ENCODE data around the gene CORO2A. TPM values are rescaled to one million over a fixed set of nuclear protein-coding genes. Genes with fewer than 3 reads are reported as not detected.

Gene CORO2A
- total and polyA plus RNA-seq, 7 donors: 0.09 to 0.30 (median 0.12) TPM

GRCh38 chr9:98152526-98152925 lies 39.9 kb downstream of the CORO2A start:
- Histone ChIP-seq H3K4me1 (no peaks in the 10 kb centered on the region), H3K36me3 (ENCODE audit: insufficient read depth in 1 of 2, low read depth in 1 of 2) (no peaks in the 10 kb centered on the region), H3K4me3 (no peak overlapping the region), H3K27ac (no peak overlapping the region), H3K9me3 (no peaks in the 10 kb centered on the region), H3K27me3 (ENCODE audit: insufficient read depth in 3 of 3, low read length in 2 of 3) (no peaks in the 10 kb centered on the region)
- no peak for TF ChIP-seq CTCF (IDR thresholded peaks at IDR 0.05)
- DNase-seq: no peak
- intact Hi-C loops (cut with DNase I): no loop called here
- ATAC-seq: no peak

DNA sequence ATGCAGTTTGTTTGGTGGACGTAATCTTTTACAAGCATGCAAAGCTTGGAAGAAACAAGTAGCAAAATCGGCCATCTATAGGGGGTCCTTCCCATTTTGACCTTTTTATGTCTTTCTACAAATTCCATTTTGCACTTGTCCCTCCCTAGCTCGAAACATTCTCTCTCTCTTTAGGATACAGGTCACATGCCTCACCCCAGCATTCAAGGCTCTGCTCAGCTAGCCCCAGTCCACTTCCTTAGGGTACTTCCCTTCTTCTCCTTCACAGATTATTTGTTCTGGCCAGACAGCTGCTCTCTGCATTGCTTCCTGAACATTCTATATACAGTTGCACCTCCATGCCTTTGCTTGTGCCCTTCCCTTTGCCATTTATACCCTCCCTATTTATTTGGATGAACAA lies 41.7 kb downstream of the CORO2A start:
- Histone ChIP-seq H3K9me3 (no peaks in the 10 kb centered on the region), H3K36me3 (ENCODE audit: insufficient read depth in 1 of 2, low read depth in 1 of 2) (no peaks in the 10 kb centered on the region), H3K27me3 (ENCODE audit: insufficient read depth in 3 of 3, low read length in 2 of 3) (no peaks in the 10 kb centered on the region), H3K4me1 (no peaks in the 10 kb centered on the region), H3K4me3 (no peak overlapping the region), H3K27ac (no peak overlapping the region)
- ATAC-seq: no peak
- no peak for TF ChIP-seq CTCF (IDR thresholded peaks at IDR 0.05)
- no peak for DNase-seq
- intact Hi-C loops (cut with DNase I): no loop called here
- 75 to 83% (median 81%) methylated on average over 3 of the region's 3 CpGs for WGBS, 3 donors

DNA sequence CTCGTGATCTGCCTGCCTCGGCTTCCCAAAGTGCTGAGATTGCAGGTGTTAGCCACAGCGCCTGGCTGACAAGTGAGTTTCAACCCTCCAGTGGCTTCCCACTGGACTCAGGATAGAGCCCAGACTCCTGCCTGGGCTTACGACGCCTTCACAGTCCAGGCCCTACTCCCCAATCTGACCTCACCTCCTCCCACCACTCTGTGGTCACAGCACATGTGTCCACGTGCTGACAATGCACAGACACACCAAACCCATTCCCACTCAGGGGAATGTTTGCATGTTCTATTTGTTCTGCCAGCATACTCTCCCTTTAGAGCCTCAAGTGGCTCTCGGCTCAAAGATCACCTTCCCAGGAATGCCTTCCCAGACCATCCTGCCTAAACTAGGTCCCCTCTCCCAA lies 42.3 kb downstream of the CORO2A start:
- H3K9me3 ChIP-seq: no peaks in the 10 kb centered on the region
- intact Hi-C loops (cut with DNase I): no loop called here
- no peaks in the 10 kb centered on the region for H3K36me3 ChIP-seq (ENCODE audit: insufficient read depth in 1 of 2, low read depth in 1 of 2)
- WGBS, 3 donors: 79 to 84% (median 82%) methylated on average over 7 of the region's 7 CpGs
- ATAC-seq: no peak
- no peak for TF ChIP-seq CTCF (IDR thresholded peaks at IDR 0.05)
- H3K27me3 ChIP-seq (ENCODE audit: insufficient read depth in 3 of 3, low read length in 2 of 3): no peaks in the 10 kb centered on the region
- no peak overlapping the region for H3K4me3 ChIP-seq
- no peak for DNase-seq
- H3K27ac ChIP-seq: no peak overlapping the region
- H3K4me1 ChIP-seq: no peaks in the 10 kb centered on the region

GRCh38 chr9:98149422-98149821 lies 43.0 kb downstream of the CORO2A start:
- DNase-seq (no peak), ATAC-seq (no peak)
- no peaks in the 10 kb centered on the region for H3K27me3 ChIP-seq (ENCODE audit: insufficient read depth in 3 of 3, low read length in 2 of 3)
- intact Hi-C loops (cut with DNase I): no loop called here
- TF ChIP-seq CTCF (IDR thresholded peaks at IDR 0.05): no peak
- no peak overlapping the region for H3K27ac ChIP-seq
- H3K4me3 ChIP-seq: no peak overlapping the region
- WGBS, 3 donors: 55 to 62% (median 56%) methylated on average over 3 of the region's 3 CpGs
- no peaks in the 10 kb centered on the region for H3K9me3 ChIP-seq
- no peaks in the 10 kb centered on the region for H3K36me3 ChIP-seq (ENCODE audit: insufficient read depth in 1 of 2, low read depth in 1 of 2)
- no peaks in the 10 kb centered on the region for H3K4me1 ChIP-seq

DNA sequence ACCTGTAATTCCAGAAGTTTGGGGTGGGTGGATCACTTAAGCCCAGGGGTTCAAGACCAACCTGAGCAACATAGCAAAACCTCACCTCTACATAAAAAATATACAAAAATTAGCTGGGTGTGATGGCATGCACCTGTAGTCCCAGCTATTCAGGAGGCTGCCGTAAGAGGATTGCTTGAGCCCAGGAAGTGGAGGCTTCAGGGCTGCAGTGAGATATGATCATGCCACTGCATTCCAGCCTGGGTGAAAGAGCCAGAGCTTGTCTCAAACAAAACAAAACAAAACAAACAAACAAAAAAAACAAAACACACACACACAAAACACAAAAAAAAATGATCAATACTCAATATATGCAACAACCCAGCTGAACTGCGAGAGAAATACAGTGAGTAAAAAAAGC lies 44.0 kb downstream of the CORO2A start:
- Histone ChIP-seq H3K9me3 (no peaks in the 10 kb centered on the region), H3K36me3 (ENCODE audit: insufficient read depth in 1 of 2, low read depth in 1 of 2) (no peaks in the 10 kb centered on the region), H3K4me3 (no peak overlapping the region), H3K27ac (no peak overlapping the region), H3K27me3 (ENCODE audit: insufficient read depth in 3 of 3, low read length in 2 of 3) (no peaks in the 10 kb centered on the region), H3K4me1 (no peaks in the 10 kb centered on the region)
- DNase-seq: no peak
- ATAC-seq: no peak
- WGBS, 3 donors: 79 to 82% (median 82%) methylated on average over 2 of the region's 2 CpGs
- no peak for TF ChIP-seq CTCF (IDR thresholded peaks at IDR 0.05)
- intact Hi-C loops (cut with DNase I): no loop called here
